Esophagus squamous epithelium (tissue), 4 donors: Measurements from ENCODE around the gene PRIMPOL.

Experiments used
- CTCF ChIP-seq, 6 experiments: fragments of 450-650 bp in 4 of 6; fragments of 200-600 bp in 2 of 6; sonication (generic) in 2 of 6; IDR thresholded peaks; one replicate each; pipeline ENCODE4 v1.5.1; 2016 to 2019; ENCODE audit warnings: antibody characterized with exemption in 6 of 6, mild to moderate bottlenecking in 4 of 6, moderate library complexity in 4 of 6
- POLR2A ChIP-seq, 4 donors: fragments of 450-650 bp; IDR thresholded peaks; one replicate each; pipeline ENCODE4 v1.6.1; 2017; ENCODE audit warnings: antibody characterized with exemption in 4 of 4, mild to moderate bottlenecking in 4 of 4, moderate library complexity in 3 of 4

DNA sequence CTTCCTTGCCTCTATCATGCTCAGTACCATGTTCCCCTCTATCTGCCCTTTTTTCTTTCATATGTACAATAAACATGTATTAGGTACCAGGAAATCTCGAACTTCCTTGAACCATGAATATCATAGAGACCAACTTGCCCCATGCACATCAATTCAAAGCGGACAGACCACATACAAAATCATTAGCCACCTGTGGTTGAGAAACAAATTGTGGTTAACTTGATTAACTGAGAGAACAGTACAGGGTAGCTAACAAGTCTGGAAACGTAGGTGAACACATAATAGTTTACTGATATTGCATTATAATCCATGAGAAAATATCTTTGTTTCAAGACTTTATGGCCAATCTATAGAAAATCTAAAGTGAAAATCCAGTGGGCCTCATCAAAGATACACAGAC is 8.5 kb upstream of the PRIMPOL start:
- TF ChIP-seq CTCF (IDR thresholded peaks at IDR 0.05) (no peak), POLR2A (IDR thresholded peaks at IDR 0.05) (no peak)
